Trophoblast cell (in vitro differentiated cells and primary cell): Measurements from ENCODE around the gene CLMN.

ENCODE experiments used
- DNase-seq, 2 donors: peaks; one replicate each; pipeline ENCODE4 v3.0.0-alpha.2; 2016
- H2AFZ ChIP-seq: 2 replicates; pipeline ENCODE4 v1.6.1; 2013; ENCODE audit warnings: low read length, moderate library complexity, mild to moderate bottlenecking; ENCODE audit not compliant: insufficient read depth, poor library complexity
- H2AK5ac ChIP-seq: 2 replicates; pipeline ENCODE4 v1.6.1; 2013; ENCODE audit warnings: mild to moderate bottlenecking, low read length
- H2BK120ac ChIP-seq: 2 replicates; pipeline ENCODE4 v1.6.1; 2013; ENCODE audit warnings: low read length, mild to moderate bottlenecking, moderate library complexity; ENCODE audit not compliant: insufficient read depth, poor library complexity
- H2BK12ac ChIP-seq: 2 replicates; pipeline ENCODE4 v1.6.1; 2013; ENCODE audit warnings: mild to moderate bottlenecking, low read length, moderate library complexity
- H2BK5ac ChIP-seq: 2 replicates; pipeline ENCODE4 v1.6.1; 2013; ENCODE audit warnings: low read length, low read depth, moderate library complexity, mild to moderate bottlenecking; ENCODE audit not compliant: poor library complexity
- H3K14ac ChIP-seq: 2 replicates; pipeline ENCODE4 v1.6.1; 2013; ENCODE audit warnings: mild to moderate bottlenecking, low read length
- H3K18ac ChIP-seq: 2 replicates; pipeline ENCODE4 v1.6.1; 2013; ENCODE audit warnings: mild to moderate bottlenecking, low read length
- H3K23ac ChIP-seq: 2 replicates; pipeline ENCODE4 v1.6.1; 2013; ENCODE audit warnings: low read length
- H3K27ac ChIP-seq: 2 replicates; pipeline ENCODE4 v1.5.1; 2013; ENCODE audit warnings: low read depth, mild to moderate bottlenecking, inconsistent platforms, low read length, moderate library complexity
- H3K27me3 ChIP-seq: 2 replicates; pipeline ENCODE4 v1.6.1; 2013; ENCODE audit warnings: inconsistent platforms, mild to moderate bottlenecking, low read length, moderate library complexity; ENCODE audit not compliant: insufficient read depth
- H3K36me3 ChIP-seq, 2 experiments: 1 replicate in 1 of 2; 2 replicates in 1 of 2; pipeline ENCODE4 v1.6.1; 2013; ENCODE audit warnings: low read length in 2 of 2, mild to moderate bottlenecking in 2 of 2, moderate library complexity in 1 of 2; ENCODE audit not compliant: insufficient read depth in 2 of 2, control insufficient read depth in 1 of 2
- H3K4ac ChIP-seq: 2 replicates; pipeline ENCODE4 v1.6.1; 2013; ENCODE audit warnings: low read depth, mild to moderate bottlenecking, low read length, moderate library complexity
- H3K4me1 ChIP-seq, 2 experiments: 1 replicate in 1 of 2; 2 replicates in 1 of 2; pipeline ENCODE4 v1.6.1; 2013; ENCODE audit warnings: low read length in 2 of 2, mild to moderate bottlenecking in 2 of 2, moderate library complexity in 1 of 2; ENCODE audit not compliant: insufficient read depth in 2 of 2, control insufficient read depth in 1 of 2
- H3K4me2 ChIP-seq: 2 replicates; pipeline ENCODE4 v1.6.1; 2013; ENCODE audit warnings: inconsistent platforms, mild to moderate bottlenecking, low read length, moderate library complexity
- H3K4me3 ChIP-seq: 2 replicates; pipeline ENCODE4 v1.5.1; 2013; ENCODE audit warnings: mild to moderate bottlenecking, low read depth, low read length, inconsistent platforms
- H3K79me1 ChIP-seq: one replicate; pipeline ENCODE4 v1.6.1; 2013; ENCODE audit warnings: low read length
- H3K79me2 ChIP-seq: 2 replicates; pipeline ENCODE4 v1.6.1; 2013; ENCODE audit warnings: low read length, mild to moderate bottlenecking; ENCODE audit not compliant: control insufficient read depth, insufficient read depth, poor library complexity
- H3K9ac ChIP-seq: 2 replicates; pipeline ENCODE4 v1.6.1; 2013; ENCODE audit warnings: mild to moderate bottlenecking, low read length
- H3K9me3 ChIP-seq: 2 replicates; pipeline ENCODE4 v1.6.1; 2013; ENCODE audit warnings: low read depth, mild to moderate bottlenecking, control low read depth, inconsistent platforms, low read length; ENCODE audit not compliant: insufficient read depth
- H4K12ac ChIP-seq: 2 replicates; pipeline ENCODE4 v1.6.1; 2013; ENCODE audit warnings: low read depth, mild to moderate bottlenecking, low read length, moderate library complexity
- H4K8ac ChIP-seq: 2 replicates; pipeline ENCODE4 v1.6.1; 2013; ENCODE audit warnings: low read depth, mild to moderate bottlenecking, low read length, moderate library complexity
- H4K91ac ChIP-seq: one replicate; pipeline ENCODE4 v1.6.1; 2013; ENCODE audit warnings: low read depth, mild to moderate bottlenecking, low read length, moderate library complexity
- WGBS: extraction: QIAGEN DNeasy Blood & Tissue Kit; methylation state at CpG from one replicate; pipeline ENCODE4 v1.1.7; 2013; ENCODE audit warnings: missing lambda C conversion rate; ENCODE audit not compliant: insufficient read length, insufficient coverage; ENCODE audit errors: extremely low coverage; 5-methylcytosine and 5-hydroxymethylcytosine counted together

CLMN gene

DNA sequence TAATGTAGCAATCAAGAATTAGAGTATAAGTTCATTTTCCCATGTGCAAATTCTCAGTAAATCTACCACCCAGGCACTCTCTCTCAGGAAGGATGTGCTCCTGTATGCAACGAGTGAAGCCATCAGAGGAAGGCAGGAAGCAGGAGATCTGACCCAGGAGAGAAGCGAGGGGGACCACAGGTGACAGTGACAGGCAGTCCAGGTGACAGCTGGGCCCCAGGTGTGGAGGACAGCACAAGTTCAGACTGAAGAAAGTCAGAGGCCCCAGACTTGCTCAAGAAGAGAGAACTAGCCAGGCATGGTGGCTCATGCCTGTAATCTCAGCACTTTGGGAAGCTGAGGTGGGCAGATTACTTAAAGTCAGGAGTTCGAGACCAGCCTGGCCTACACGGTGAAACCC is 13.8 kb downstream of the CLMN start:
- peaks cover 2% of the 10 kb centered on the region for H3K9me3 ChIP-seq
- H2BK12ac ChIP-seq, result no peak overlapping the region
- no peak for DNase-seq
- no peak overlapping the region for H4K12ac ChIP-seq
- no peaks in the 10 kb centered on the region for H3K27me3 ChIP-seq
- no peak overlapping the region for H2BK120ac ChIP-seq
- H3K23ac ChIP-seq, result no peak overlapping the region
- no peaks in the 10 kb centered on the region for H3K36me3 ChIP-seq
- H2AFZ ChIP-seq, result no peak overlapping the region
- H3K79me2 ChIP-seq, result no peaks in the 10 kb centered on the region
- H3K4me2 ChIP-seq, result no peak overlapping the region
- H3K14ac ChIP-seq, result no peak overlapping the region
- no peak overlapping the region for H3K18ac ChIP-seq
- H3K4ac ChIP-seq, result no peak overlapping the region
- H2AK5ac ChIP-seq, result no peak overlapping the region
- H3K4me1 ChIP-seq, result peaks cover 2 to 10% of the 10 kb centered on the region in 2 experiments
- H3K9ac ChIP-seq, result no peak overlapping the region
- H3K27ac ChIP-seq, result no peak overlapping the region
- H4K8ac ChIP-seq, result no peak overlapping the region
- no peak overlapping the region for H3K4me3 ChIP-seq
- H4K91ac ChIP-seq, result no peak overlapping the region
- no peak overlapping the region for H2BK5ac ChIP-seq
- H3K79me1 ChIP-seq, result no peaks in the 10 kb centered on the region
- no CpG with 5 or more reads among the region's 4 CpGs for WGBS

- 100% methylated on average over 1 of the region's 7 CpGs for WGBS
- H2BK12ac ChIP-seq, result no peak overlapping the region
- no peaks in the 10 kb centered on the region for H3K9me3 ChIP-seq
- H2AFZ ChIP-seq, result no peak overlapping the region
- DNase-seq, result no peak
- no peak overlapping the region for H3K27ac ChIP-seq
- H4K12ac ChIP-seq, result no peak overlapping the region
- H3K9ac ChIP-seq, result no peak overlapping the region
- no peak overlapping the region for H3K4me2 ChIP-seq
- H3K23ac ChIP-seq, result no peak overlapping the region
- no peak overlapping the region for H3K14ac ChIP-seq
- no peak overlapping the region for H2BK120ac ChIP-seq
- H3K4ac ChIP-seq, result no peak overlapping the region
- H4K8ac ChIP-seq, result no peak overlapping the region
- H3K27me3 ChIP-seq, result no peaks in the 10 kb centered on the region
- H3K4me3 ChIP-seq, result no peak overlapping the region
- no peaks in the 10 kb centered on the region for H3K36me3 ChIP-seq
- no peak overlapping the region for H4K91ac ChIP-seq
- H3K18ac ChIP-seq, result no peak overlapping the region
- H3K4me1 ChIP-seq, result peaks cover 2 to 10% of the 10 kb centered on the region in 2 experiments
- H2AK5ac ChIP-seq, result no peak overlapping the region
- H3K79me2 ChIP-seq, result no peaks in the 10 kb centered on the region
- H3K79me1 ChIP-seq, result no peaks in the 10 kb centered on the region
- no peak overlapping the region for H2BK5ac ChIP-seq
These were observed 14.6 kb downstream of the CLMN start for GRCh38 chr14:95305145-95305544.

GRCh38 chr14:95304342-95304741 is 15.4 kb downstream of the CLMN start:
- Histone ChIP-seq H3K4ac (no peak overlapping the region), H3K4me1 (peaks cover 2 to 10% of the 10 kb centered on the region in 2 experiments), H3K79me1 (no peaks in the 10 kb centered on the region), H3K4me3 (no peak overlapping the region), H3K18ac (no peak overlapping the region), H3K27ac (no peak overlapping the region), H3K79me2 (no peaks in the 10 kb centered on the region), H3K4me2 (no peak overlapping the region), H2BK5ac (no peak overlapping the region), H2BK120ac (no peak overlapping the region), H2AK5ac (no peak overlapping the region), H4K8ac (no peak overlapping the region), H2BK12ac (no peak overlapping the region), H2AFZ (no peak overlapping the region), H4K12ac (no peak overlapping the region), H3K23ac (no peak overlapping the region), H3K9me3 (no peaks in the 10 kb centered on the region), H3K14ac (no peak overlapping the region), H3K9ac (no peak overlapping the region), H3K27me3 (no peaks in the 10 kb centered on the region), H4K91ac (no peak overlapping the region), H3K36me3 (no peaks in the 10 kb centered on the region)
- no peak for DNase-seq
- WGBS, result no CpG with 5 or more reads among the region's 3 CpGs

DNA sequence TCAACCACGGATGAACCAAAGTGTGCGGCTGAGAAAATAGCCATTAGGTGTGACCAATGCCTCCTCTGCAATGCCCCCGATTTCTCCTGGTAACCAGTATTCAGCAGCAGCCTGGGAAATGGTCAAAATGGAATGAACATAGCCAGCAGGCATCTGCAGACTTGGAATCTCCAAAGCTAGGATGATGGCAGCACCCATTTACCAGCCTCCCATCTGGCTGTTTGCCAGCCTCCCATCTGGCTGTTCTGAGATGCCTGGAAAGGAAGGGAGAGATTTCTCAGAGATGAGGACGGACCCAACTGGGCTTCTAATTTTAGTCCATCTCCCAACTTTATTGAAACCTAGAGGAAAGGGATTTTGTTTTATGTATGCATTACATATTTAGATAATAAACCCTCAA is 16.2 kb downstream of the CLMN start:
- no peak overlapping the region for H3K9ac ChIP-seq
- H4K8ac ChIP-seq, result no peak overlapping the region
- H3K27me3 ChIP-seq, result no peaks in the 10 kb centered on the region
- H3K36me3 ChIP-seq, result no peaks in the 10 kb centered on the region
- H2AFZ ChIP-seq, result no peak overlapping the region
- no peak overlapping the region for H3K4me2 ChIP-seq
- no peak overlapping the region for H3K23ac ChIP-seq
- WGBS, result no CpG with 5 or more reads among the region's 4 CpGs
- H2BK5ac ChIP-seq, result no peak overlapping the region
- no peak overlapping the region for H3K4ac ChIP-seq
- no peak overlapping the region for H2AK5ac ChIP-seq
- no peaks in the 10 kb centered on the region for H3K9me3 ChIP-seq
- DNase-seq, result no peak
- H3K14ac ChIP-seq, result no peak overlapping the region
- H3K18ac ChIP-seq, result no peak overlapping the region
- H3K4me1 ChIP-seq, result peaks cover 2 to 10% of the 10 kb centered on the region in 2 experiments
- H3K79me2 ChIP-seq, result no peaks in the 10 kb centered on the region
- no peak overlapping the region for H4K91ac ChIP-seq
- no peak overlapping the region for H3K4me3 ChIP-seq
- H3K27ac ChIP-seq, result no peak overlapping the region
- H2BK12ac ChIP-seq, result no peak overlapping the region
- no peaks in the 10 kb centered on the region for H3K79me1 ChIP-seq
- H4K12ac ChIP-seq, result no peak overlapping the region
- H2BK120ac ChIP-seq, result no peak overlapping the region
